Stimulated activated CD4-positive, alpha-beta T cell treated with anti-CD3 and anti-CD28 coated beads, TNF-alpha, amount 100 ng/mL, for 1 hour (primary cell): ENCODE measurements around the gene ST6GALNAC3.

Experiments used
- DNase-seq, 3 donors: peaks; one replicate each; pipeline ENCODE4 v3.0.0-alpha.2; 2020; ENCODE audit warnings: low read depth in 3 of 3, low spot score in 1 of 3

The ST6GALNAC3 gene

DNA sequence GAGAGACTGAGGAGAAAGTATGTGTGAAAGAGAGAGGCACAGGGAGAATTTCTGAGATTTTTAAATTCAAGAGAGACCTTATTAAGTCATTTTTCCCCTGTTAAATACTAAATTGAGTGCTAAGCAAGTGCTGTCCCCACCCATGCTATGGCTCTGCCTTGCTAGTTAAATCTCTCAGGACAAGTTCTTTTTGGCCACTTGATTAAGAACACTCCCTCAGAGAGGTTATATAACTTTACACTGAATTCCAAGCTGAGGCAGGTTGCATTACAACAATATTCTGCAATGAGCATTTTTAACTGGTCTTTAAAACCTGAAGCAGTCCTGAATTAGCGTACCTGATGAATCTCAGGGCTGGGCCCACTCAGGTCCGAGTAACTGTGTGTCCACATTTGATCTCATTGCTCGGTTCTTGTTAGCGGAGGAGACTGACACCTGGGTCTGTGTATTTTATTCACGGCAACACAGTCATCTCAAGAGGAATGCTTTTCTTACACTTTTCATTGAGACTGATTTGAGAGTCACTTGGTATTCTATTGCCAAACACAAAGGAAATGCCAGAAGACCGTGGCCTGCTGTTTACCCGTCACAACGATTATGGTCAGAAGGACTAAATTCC lies 605.1 kb downstream of the ST6GALNAC3 start:
- DNase-seq = no peak

DNA sequence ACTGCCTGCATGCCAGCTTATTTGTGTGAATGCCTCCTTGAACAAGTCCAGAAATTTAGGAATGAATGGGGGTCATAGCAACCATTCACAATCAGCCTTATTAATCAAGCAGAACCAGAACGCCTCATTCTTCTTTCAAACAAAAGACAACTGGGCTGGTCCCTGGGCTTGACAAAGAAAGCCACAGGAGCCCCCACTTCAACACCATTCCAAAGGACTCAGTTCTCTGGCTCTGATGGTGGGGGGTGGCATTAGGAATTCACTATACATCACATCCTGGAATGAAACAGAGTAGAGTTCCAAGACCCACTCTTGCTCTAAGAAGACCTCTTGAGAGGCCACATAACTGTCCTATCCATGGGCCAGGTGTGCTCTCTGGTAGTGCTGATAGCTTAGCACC lies 606.1 kb downstream of the ST6GALNAC3 start:
- DNase-seq = no peak

DNA sequence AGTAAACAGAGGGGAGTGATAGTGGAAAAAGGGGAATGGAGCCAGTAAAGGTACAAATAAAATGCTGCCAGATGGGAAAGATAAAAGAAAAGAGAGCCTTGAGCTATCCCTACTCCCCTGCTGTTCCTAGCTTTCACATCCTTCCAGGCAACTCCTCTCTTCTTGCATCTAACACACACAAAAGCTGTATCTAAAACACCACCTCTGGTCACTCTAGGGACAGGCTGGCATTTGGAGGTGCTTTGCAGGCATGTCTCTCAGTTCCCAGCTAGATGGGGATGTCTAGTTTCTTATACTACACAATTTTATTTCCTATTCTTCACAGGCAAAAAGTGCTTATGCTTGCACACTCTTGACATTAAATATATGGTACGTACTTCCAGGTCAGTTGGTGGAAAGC lies 607.6 kb downstream of the ST6GALNAC3 start:
- DNase-seq = no peak
